Urothelium cell line (cell line): Measurements from ENCODE around the gene PEX7.
"Not testable (repeated sequence)": the region's sequence is repeated elsewhere in the genome, so short reads cannot be mapped to it uniquely, and the experiment has no call there.

Experiments used
- DNase-seq: peaks from one replicate; pipeline ENCODE4 v3.0.0; 2011; ENCODE audit warnings: low spot score, mixed read lengths
- FAIRE-seq: peaks from 2 replicates; lab custom pipeline; 2011; peaks lifted over from hg19 to GRCh38; lab: Jason Lieb, UNC

Gene PEX7

GRCh38 chr6:136890194-136890839, 67.9 kb downstream of the PEX7 start:
- DNase-seq (no peak), FAIRE-seq (no peak)

GRCh38 chr6:136890986-136891385, 68.6 kb downstream of the PEX7 start:
- DNase-seq (no peak), FAIRE-seq (no peak)

GRCh38 chr6:136893187-136893586, 70.8 kb downstream of the PEX7 start:
- FAIRE-seq (no peak), DNase-seq (no peak)

- DNase-seq (no peak), FAIRE-seq (no peak)
Observed at GRCh38 chr6:136895901-136896300, 73.5 kb downstream of the PEX7 start.

GRCh38 chr6:136897071-136897470, 74.7 kb downstream of the PEX7 start:
- FAIRE-seq = no peak
- no peak for DNase-seq

GRCh38 chr6:136901212-136901784, 78.9 kb downstream of the PEX7 start:
- no peak for DNase-seq
- no peak for FAIRE-seq

- DNase-seq, FAIRE-seq: not testable (repeated sequence)
Observed at GRCh38 chr6:136904477-136904876, 82.1 kb downstream of the PEX7 start.

- FAIRE-seq (no peak), DNase-seq (no peak)
Observed at GRCh38 chr6:136914947-136915346, 92.6 kb downstream of the PEX7 start.

GRCh38 chr6:136918706-136919105, 96.3 kb downstream of the PEX7 start:
- FAIRE-seq = no peak
- no peak for DNase-seq

- FAIRE-seq = no peak
Observed at GRCh38 chr6:136920216-136920615, 97.8 kb downstream of the PEX7 start.

GRCh38 chr6:136920671-136921380, 98.4 kb downstream of the PEX7 start:
- FAIRE-seq (no peak), DNase-seq (no peak)

More at GRCh38 chr6:136920216-136920615, 97.8 kb downstream of the PEX7 start:
- no peak for DNase-seq

GRCh38 chr6:136921381-136921935, 99.1 kb downstream of the PEX7 start:
- DNase-seq (no peak), FAIRE-seq (no peak)

GRCh38 chr6:136921936-136922684, 99.7 kb downstream of the PEX7 start, which contains the start of gene SLC35D3:
Gene SLC35D3, plus strand, starts transcription at chr6:136922301. Its CDS starts 128 bp downstream, at chr6:136922429.
- DNase-seq (no peak), FAIRE-seq (no peak)

GRCh38 chr6:136922685-136923006, 100.3 kb downstream of the PEX7 start:
- no peak for FAIRE-seq
- no peak for DNase-seq

- no peak for DNase-seq
- FAIRE-seq = no peak
Observed at GRCh38 chr6:136923116-136923953, 100.9 kb downstream of the PEX7 start.

GRCh38 chr6:136923954-136924673, 101.7 kb downstream of the PEX7 start:
- no peak for FAIRE-seq
- DNase-seq = no peak

GRCh38 chr6:136926383-136926782, 104.0 kb downstream of the PEX7 start:
- no peak for FAIRE-seq
- DNase-seq = no peak

- DNase-seq = peak; percentile 21
- no peak for FAIRE-seq
Observed at GRCh38 chr6:136927292-136927691, 104.9 kb downstream of the PEX7 start.

- DNase-seq = no peak
- FAIRE-seq = no peak
Observed at GRCh38 chr6:136930528-136930927, 108.1 kb downstream of the PEX7 start.

- FAIRE-seq = no peak
- DNase-seq = no peak
Observed at GRCh38 chr6:136932599-136932998, 110.2 kb downstream of the PEX7 start.
